Measurements from ENCODE around the gene RNF183.
"Not testable (repeated sequence)": the region's sequence is repeated elsewhere in the genome, so short reads cannot be mapped to it uniquely, and the experiment has no call there.

Gene RNF183

DNA sequence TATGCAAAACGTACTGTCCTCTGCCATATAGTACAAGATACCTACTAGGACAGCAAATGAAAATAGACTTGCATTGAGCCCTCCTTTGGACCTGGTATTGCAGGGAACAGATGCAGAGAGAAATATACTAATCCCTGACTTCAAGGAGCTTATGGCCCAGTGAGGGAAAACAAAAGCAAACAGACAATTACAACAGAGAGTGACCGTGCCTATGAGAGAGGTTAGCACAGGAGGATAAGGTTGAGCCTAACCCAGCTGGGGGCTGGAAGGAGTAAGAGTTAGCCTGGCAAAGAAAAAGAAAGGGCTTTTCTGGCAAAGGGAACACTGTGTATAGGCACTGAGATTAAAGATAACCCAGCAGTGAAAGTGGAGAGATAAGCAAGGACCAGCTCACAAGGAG lies 33.3 kb downstream of the RNF183 start:
- no peak for DNase-seq

DNA sequence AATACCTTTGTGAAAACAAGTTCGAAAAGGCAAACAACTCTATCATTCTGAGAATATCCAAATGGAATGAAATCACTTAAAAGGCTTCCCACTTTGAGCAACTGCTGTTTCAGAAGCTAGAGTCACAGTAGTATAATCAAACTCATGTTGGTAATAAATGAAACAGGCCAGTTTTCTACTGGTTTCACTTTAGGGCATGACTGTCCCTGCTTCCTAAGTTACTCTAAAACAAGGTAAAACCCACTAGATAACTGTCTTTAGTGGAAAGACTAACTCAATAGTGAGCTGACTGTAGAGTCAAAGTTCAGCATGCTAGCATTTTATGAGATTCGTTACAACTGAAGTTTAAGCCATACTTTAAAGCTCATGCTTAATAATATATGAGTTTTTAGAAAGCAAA lies 33.8 kb downstream of the RNF183 start:
- no peak for DNase-seq

DNA sequence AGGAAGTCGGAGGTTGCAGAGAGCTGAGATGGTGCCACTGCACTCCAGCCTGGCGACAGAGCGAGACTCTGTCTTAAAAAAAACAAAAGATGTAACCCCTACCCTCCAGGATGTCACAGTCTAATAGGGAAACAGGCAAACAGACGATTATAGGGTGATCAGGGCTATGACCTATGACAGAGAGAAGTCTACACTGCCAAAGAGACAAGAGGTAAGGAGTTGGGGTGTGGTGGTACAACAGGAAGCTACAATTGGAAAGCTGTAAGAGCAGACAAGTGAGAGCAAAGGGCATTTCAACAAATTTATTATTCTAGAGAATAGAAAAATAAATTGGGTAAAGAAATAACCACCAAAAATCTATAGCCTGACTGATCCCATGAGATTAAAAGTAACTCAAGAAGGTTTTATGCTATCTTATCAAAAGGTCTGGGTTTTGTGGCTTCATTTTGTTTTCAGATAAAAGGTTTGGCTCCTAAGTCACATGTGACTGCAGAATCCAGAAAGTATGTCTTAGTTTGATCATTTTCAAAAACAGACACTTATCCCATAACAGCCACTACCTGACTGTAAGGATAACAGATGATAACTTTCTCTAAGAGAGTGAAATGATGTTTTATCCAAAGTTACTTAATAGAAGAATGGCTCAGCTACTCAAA lies 35.1 kb downstream of the RNF183 start:
- no peak for DNase-seq

DNA sequence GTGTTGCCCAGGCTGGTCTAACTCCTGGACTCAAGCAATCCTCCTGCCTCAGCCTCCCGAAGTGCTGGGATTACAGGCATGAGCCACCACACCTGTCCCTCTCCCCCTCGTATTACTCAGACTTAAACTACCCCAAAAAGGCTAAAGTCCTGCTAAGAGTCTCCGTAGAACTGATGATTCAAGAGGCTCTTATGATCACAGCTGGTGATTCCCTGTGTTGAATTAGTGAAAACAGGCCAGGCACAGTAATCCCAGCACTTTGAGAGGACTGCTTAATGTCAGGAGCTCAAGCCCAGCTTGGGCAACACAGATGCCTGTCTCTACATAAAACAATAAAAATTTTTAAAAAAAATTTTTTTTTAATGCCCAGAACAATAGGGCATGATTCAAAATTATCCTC lies 37.0 kb downstream of the RNF183 start:
- DNase-seq = no peak

DNA sequence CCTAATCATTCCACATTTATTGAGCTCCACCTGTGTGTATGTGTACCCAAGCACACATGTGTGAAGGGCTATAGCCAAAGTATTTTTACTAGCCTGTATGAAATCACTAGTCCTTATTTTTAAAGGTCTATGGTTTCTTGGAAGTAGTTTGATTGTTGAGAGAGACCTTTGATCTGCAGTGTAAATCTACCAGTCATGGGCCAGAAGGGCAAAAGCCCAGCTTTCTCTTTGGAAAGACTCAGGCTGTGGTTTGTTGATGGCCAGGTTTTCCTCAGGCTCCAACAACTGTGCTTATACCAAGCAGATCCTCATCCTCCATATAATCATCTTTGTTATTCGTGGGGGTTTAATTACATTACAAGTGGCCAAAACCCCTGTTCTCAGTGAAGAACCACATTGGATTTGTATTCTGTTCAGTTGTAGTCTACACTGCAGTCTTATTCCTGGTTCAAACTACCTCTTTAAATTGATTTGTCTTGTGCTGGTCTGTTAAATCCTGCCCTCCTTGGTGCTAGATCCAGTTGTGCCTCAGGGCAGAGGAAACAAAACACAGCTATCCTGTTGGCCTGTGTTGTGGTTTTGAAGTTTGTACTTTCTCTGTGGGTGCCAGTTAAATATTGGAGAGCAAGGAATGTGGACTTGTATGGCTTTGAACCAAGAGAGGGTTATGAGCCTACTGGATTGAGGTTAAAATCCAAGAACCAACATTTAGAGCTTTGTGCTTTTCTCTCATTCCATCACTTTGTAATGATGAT lies 41.1 kb downstream of the RNF183 start:
- DNase-seq = no peak

DNA sequence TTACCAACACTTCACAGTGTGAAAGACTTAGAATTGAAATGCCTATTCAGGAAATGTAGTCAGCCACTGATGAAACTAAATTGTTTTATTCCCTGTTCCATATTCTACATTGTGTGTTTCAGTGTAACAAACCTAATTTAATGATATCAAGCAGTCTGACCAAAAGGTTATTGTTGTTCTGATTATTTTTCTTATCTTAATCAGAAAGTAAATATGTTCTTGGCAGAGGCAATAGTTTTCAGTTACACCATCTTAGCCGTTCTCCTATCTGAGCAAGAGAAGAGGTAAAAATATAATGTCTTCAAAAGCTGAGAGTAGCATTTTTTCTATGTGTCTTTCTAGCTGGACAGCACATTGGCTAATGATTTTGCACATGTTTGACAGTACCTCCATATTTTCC lies 44.9 kb downstream of the RNF183 start:
- no peak for DNase-seq

DNA sequence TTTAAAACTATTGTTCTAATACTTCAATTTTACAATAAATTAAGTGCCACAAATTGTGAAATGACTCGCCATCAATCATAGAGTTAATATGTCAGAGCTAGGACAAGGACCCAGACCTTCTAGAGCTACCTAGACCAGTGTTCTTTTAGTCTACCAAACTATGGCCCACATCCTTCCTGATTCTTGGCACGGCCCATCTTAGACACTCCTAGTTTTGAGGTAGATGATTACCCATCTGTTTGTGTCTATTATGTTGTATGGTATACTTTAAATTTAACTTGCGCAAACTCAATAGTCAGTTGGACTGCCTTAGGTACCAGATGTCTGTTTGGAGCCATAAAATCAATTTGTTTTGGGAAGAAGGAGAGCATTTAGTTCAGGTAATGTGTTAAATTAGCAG lies 45.3 kb downstream of the RNF183 start:
- no peak for DNase-seq

DNA sequence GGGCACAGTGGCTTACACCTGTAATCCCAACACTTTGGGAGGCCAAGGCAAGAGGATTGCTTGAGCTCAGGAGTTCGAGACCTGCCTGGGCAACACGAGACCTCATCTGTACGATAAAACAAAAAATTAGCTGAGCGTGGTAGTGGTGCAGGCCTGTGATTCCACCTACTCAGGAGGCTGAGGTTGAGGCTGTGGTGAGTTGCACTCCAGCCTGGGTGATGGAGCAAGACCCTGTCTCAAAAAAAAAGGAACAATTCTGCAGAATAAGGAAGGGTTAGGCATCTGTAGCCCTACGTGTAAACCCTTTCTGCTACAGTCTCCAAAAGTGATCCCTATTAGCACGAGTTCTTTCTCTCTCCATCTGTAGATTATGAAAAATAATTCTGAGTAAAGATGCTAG lies 47.7 kb downstream of the RNF183 start:
- no peak for DNase-seq

DNA sequence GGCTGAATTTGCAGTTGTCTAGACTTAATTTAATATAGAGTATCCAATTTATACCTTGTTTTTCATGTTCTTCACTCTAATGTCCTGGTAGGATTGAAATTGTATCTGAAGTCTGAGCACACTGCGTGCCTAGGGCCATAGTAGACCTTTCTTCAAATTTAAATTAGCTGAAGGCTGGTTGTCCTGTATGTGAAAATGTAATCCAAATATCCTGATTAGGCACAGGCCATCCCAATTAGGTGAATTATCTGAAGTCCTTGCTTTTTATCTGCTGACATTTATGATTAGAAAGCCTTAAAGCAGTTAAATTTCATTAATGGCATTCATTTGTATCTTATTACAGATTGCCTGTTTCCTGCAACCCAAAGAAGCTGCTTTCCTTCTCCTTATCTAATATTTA lies 48.2 kb downstream of the RNF183 start:
- no peak for DNase-seq

DNA sequence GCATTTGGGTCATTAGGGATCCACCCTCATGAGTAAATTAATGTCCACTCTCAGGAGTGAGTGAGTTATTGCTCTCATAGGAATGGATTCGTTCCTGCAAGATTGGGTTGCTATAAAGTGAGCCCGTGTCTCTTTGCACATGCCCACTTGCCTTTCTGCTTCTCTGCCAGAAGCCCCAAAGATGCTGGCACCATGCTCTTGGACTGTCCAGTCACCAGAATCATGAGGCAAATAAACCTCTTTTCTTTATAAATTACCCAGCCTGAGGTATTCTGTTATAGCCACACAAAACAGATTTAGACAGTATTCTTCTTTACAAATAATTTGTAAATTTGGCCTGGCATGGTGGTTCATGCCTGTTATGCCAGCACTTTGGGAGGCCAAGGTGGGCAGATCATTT lies 52.4 kb downstream of the RNF183 start:
- DNase-seq = no peak

DNA sequence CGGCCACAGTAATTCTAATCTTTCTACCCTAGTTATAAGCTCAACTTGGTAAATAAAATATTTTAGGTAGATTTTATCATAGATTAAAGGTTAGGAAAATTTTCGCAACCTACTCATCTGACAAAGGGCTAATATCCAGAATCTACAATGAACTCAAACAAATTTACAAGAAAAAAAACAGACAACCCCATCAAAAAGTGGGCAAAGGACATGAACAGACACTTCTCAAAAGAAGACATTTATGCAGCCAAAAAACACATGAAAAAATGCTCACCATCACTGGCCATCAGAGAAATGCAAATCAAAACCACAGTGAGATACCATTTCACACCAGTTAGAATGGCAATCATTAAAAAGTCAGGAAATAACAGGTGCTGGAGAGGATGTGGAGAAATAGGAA lies 53.5 kb downstream of the RNF183 start:
- not testable (repeated sequence) for DNase-seq

DNA sequence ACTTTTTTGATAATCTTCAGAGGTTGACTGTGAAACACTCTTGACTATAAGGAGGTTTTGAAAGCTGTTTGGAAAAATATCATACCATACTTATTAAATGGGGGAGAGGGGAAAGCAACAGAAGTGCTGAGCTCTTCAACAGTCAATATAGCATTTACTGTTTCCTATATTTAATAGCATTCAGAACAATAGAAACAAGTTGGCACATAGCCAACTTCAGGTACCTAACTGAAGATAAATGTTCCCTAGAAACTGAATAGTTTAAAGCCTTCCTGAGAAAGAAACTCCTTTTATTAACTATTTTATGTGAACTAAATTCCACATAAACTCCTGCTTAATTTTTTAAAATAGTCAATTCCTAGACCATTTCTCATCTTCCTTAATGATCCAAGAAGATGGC lies 55.5 kb downstream of the RNF183 start:
- DNase-seq = no peak

Data from activated CD4-positive, CD25-positive, alpha-beta regulatory T cell treated with anti-CD3 and anti-CD28 coated beads, Interleukin-2, amount 50 U/mL, for 72 hours (primary cell).